OCI-LY1 (cell line): ENCODE measurements around the gene ELF2.

Source experiments
- CTCF ChIP-seq: fragments of 200-600 bp; sonication (generic), shearing (Covaris generic); IDR thresholded peaks from 2 replicates; pipeline ENCODE4 v1.5.1; 2017; ENCODE audit warnings: mild to moderate bottlenecking, antibody characterized with exemption, low read length, moderate library complexity, mixed read lengths
- EZH2 ChIP-seq: fragments of 200-600 bp; sonication (generic), shearing (Covaris generic); IDR thresholded peaks from 2 replicates; pipeline ENCODE4 v1.8.0; 2017; ENCODE audit warnings: borderline replicate concordance, mixed run types, mild to moderate bottlenecking, antibody characterized with exemption, low read length, moderate library complexity, mixed read lengths

- TF ChIP-seq CTCF (no peak), EZH2 (no peak)
Observed at GRCh38 chr4:139142087-139142486, 34.9 kb downstream of the ELF2 start.
